NCI-H2196 treated with DMSO at 0.1 percent for 48 hours (cell line): ENCODE results near the gene ELK3.
"Not testable (repeated sequence)": the region's sequence is repeated elsewhere in the genome, so short reads cannot be mapped to it uniquely, and the experiment has no call there.

Experiments used
- DNase-seq: peaks from one replicate; lab custom pipeline; 2025; ENCODE audit not compliant: unreplicated experiment; lab: John Stamatoyannopoulos, UW

The ELK3 gene

DNA sequence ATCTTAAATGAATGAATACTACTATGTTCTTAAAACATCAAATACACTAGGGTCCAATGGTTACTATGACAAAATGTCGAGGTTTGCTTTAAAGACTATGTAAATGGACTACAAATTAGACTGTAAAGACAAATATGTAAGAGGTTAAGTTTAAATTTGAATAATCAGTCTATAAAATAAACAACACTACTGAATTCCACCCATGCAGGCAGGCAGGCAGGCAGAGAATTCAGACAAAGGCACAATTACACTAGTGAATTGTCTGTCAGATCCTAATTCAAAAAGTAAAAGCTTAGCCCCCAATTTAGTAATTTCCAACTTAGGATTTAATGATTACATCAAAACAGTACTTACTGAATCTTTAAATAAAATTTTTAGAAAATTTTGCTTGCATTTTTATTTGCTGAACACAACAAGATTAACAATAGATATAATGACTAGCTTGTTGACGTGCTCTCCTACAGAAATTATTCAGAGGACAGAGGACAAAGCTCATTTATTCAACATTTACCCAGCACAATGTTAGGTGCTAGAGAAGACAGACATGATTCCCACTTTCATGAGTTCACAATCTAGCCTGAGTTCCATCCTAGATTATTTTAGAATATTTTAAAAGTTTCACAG, 108.6 kb downstream of the ELK3 start:
- DNase-seq = no peak

DNA sequence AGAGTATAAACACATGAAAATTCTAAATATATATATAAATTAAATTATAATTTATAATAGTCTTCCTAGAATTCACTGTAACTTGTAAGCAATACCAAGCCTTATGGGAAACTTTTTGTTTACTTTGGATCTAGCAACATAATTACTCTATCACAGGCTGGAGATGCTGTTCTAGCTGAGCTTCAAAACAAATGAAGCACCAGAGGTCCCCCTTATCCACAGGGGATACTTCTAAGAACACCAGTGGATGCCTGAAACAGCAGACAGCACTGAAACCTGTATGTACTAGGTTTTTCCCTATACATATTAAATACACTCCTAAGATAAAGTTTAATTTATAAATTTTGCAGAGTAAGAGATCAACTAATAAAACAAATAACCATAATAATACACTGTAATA, 109.5 kb downstream of the ELK3 start:
- no peak for DNase-seq

DNA sequence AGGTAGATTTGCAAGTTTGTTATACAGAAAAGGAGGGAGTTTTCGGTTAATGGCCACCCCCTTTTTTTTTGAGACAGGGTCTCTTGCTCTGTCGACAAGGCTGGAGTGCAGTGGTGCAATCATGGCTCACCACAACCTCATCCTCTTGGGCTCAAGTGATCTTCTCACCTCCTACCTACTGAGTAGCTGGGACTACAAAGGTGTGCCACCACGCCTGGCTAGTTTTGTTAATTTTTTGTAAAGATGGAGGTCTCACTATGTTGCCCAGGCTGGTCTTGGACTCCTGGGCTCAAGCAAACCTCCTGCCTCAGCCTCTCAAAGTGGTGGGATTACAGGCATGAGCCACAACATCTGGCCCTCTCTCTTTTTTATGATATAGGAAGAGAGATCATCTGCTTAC, 111.5 kb downstream of the ELK3 start:
- no peak for DNase-seq

DNA sequence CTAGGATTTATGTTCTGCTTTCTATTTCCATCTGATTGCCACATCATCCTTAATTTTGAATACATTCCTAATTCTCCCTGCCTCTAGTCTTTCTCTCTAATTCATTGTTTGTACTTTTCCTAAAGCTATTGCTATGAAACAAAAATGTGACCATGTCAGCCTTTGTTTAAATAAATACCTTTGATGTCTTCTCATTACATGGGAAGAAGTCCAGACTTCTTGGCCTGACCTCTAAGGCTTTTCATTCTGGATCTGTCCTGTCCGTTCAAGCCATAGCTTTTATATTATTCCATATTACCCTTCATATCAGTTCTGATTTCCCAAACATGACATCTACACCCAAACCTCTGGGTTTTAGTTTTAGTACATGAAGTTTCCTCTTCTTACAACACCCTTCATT, 114.7 kb downstream of the ELK3 start:
- DNase-seq = no peak

DNA sequence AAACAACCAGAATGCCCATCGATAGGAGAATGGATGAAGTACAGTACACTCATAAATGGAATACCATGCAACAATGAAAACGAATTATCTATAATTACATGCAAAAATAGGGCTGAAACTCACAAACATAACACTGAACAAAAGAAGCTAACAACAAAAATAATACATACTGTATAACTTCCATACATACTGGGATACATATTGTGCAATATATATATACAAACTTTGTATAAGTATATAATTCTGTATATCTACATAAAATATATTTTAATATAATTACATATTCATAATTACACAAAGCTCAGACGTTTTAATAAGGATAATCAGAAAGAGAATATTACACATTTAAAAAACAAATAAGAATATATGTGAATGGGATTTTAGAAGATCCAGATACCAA, 115.9 kb downstream of the ELK3 start:
- no peak for DNase-seq

DNA sequence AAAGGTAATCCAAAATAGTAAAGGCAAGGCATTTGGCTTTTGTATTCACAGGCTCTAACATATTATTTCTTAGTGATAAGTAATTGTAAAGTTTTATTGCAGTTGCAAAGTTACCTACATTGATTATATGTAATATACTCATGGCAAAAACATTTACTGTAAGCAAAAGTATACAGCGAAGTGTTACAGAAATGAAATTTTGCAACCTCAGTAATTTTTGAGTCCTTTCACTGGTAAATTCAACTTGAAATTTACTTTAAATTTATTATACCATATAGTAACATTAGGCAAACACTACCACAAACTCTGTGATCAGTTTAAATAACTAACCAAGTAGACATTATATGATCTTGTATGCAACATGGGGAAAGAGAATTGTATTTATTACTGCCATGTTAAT, 117.0 kb downstream of the ELK3 start:
- no peak for DNase-seq

DNA sequence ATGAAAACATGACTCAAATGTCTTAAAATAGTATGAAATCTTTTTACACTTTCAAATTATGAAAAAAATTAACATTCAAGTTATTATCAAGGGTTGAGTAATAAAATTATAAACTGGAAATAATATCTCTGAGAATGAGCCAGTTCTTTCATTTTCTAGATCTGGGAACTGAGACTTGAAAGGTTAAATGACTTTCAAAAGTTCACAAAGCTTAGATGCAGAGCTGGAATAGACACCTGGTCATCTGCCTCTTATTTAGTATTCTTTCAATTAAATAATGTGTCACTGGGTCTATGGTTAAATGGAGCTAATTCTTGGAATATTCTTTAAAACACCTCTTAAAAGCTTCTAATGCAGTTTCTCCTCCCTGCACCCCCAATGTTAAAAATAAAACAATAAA, 119.4 kb downstream of the ELK3 start:
- no peak for DNase-seq

DNA sequence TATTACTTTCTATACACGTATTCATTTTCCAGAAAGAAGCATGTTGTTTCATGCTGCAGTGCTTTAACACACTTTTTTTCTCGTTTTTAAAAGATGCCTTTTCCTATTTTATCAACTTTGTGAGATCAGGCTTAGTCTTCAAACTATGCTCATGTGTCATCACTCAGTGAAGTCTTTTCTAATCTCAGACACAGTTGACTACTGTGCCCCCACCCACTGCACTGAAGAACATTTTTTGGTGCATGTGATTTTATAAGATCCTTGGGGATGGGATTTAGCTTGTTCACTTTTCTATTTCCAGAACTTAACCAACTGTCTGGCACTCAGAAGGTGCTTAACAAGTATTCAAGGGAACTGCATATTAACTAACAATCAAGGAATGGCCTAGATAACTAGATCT, 120.5 kb downstream of the ELK3 start:
- no peak for DNase-seq

DNA sequence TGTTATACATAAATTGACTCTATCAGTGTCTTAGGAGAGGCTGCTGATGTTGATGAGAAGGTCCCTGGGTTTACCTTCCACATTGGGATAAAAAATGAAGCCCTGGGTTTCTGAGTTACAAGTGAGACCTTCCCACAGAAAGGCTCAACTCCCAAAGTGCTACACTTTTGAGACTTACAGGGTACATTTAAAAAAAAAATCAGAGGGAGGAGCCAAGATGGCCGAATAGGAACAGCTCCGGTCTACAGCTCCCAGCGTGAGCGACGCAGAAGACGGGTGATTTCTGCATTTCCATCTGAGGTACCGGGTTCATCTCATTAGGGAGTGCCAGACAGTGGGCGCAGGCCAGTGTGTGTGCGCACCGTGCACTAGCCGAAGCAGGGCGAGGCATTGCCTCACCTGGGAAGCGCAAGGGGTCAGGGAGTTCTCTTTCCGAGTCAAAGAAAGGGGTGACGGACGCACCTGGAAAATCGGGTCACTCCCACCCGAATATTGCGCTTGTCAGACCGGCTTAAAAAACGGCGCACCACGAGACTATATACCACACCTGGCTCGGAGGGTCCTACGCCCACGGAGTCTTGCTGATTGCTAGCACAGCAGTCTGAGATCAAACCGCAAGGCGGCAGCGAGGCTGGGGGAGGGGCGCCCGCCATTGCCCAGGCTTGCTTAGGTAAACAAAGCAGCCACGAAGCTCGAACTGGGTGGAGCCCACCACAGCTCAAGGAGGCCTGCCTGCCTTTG, 121.7 kb downstream of the ELK3 start:
- not testable (repeated sequence) for DNase-seq

DNA sequence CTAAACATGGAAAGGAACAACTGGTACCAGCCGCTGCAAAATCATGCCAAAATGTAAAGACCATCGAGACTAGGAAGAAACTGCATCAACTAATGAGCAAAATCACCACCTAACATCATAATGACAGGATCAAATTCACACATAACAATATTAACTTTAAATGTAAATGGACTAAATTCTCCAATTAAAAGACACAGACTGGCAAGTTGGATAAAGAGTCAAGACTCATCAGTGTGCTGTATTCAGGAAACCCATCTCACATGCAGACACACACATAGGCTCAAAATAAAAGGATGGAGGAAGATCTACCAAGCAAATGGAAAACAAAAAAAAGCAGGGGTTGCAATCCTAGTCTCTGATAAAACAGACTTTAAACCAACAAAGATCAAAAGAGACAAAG, 123.6 kb downstream of the ELK3 start:
- not testable (repeated sequence) for DNase-seq
